ENCODE results near the gene PRX. TPM values are rescaled to one million over a fixed set of nuclear protein-coding genes. Genes with fewer than 3 reads are reported as not detected.

PRX gene
- total and polyA plus RNA-seq, 2 of the 4 experiments (the other 2 are of a cell fraction), result 0.90 to 1.7 TPM

GRCh38 chr19:40398417-40399131 is 14.6 kb downstream of the PRX start:
- Histone ChIP-seq H4K91ac (ENCODE audit: insufficient read depth, low read depth, low read length) (no peak overlapping the region), H4K20me1 (ENCODE audit: insufficient read depth, low read length) (no peaks in the 10 kb centered on the region), H3K23ac (ENCODE audit: low read depth, low read length) (no peak overlapping the region), H3K9me3 (ENCODE audit: control insufficient read depth, insufficient read depth, low read length) (no peaks in the 10 kb centered on the region), H3K9me1 (ENCODE audit: insufficient read depth, low read length) (no peaks in the 10 kb centered on the region), H3K14ac (replicated peaks; ENCODE audit: low read depth, low read length) (no peak overlapping the region), H4K8ac (ENCODE audit: low read depth in 2 of 2, low read length in 2 of 2) (no peak overlapping the region), H2AK5ac (ENCODE audit: low read depth, low read length) (no peak overlapping the region), H2BK20ac (ENCODE audit: low read depth, low read length) (no peak overlapping the region), H3K27me3 (ENCODE audit: control insufficient read depth, insufficient read depth, low read length) (no peaks in the 10 kb centered on the region), H4K5ac (ENCODE audit: low read depth, low read length) (no peak overlapping the region), H3K4me2 (ENCODE audit: low read depth, low read length) (no peak overlapping the region), H3K18ac (ENCODE audit: low read depth, low read length) (no peak overlapping the region), H2BK15ac (ENCODE audit: low read depth, low read length) (no peak overlapping the region; the same call in 2 of the 3 replicates), H2AFZ (replicated peaks; ENCODE audit: low read length, poor library complexity) (peak overlapping the region; percentile 65), H3K4ac (ENCODE audit: low read depth, low read length) (no peak overlapping the region), H2BK120ac (ENCODE audit: low read depth, low read length) (no peak overlapping the region), H3K9ac (ENCODE audit: low read depth, low read length) (no peak overlapping the region), H2AK9ac (replicated peaks; ENCODE audit: low read depth, low read length, poor library complexity) (no peak overlapping the region), H3K36me3 (ENCODE audit: control insufficient read depth, insufficient read depth, low read length) (no peaks in the 10 kb centered on the region), H3K79me1 (ENCODE audit: low read depth in 1 of 2, low read length in 2 of 2) (peaks cover 0 to 10% of the 10 kb centered on the region in 2 experiments; a peak in 1 of 4 replicates), H3K4me3 (ENCODE audit: insufficient read depth, low read depth, low read length) (no peak overlapping the region), H3K27ac (ENCODE audit: insufficient read depth, low read length) (no peak overlapping the region), H3K56ac (ENCODE audit: extremely low read depth, insufficient read depth, low read length) (no peak overlapping the region), H2BK5ac (ENCODE audit: low read depth, low read length, poor library complexity, severe bottlenecking) (no peak overlapping the region), H3K4me1 (ENCODE audit: control insufficient read depth, insufficient read depth, low read length) (no peaks in the 10 kb centered on the region; the same call in 1 of the 2 replicates)
- TF ChIP-seq CEBPB (IDR thresholded peaks at IDR 0.05; ENCODE audit: low read depth, low read length), result no peak
- no peak for TF ChIP-seq USF2 (IDR thresholded peaks at IDR 0.05; ENCODE audit: low read depth, low read length)
- TF ChIP-seq MAZ (IDR thresholded peaks at IDR 0.05; ENCODE audit: borderline replicate concordance, low read depth, low read length), result no peak
- no peak for TF ChIP-seq RFX5 (IDR thresholded peaks at IDR 0.05; ENCODE audit: low read depth, low read length)
- no peak for TF ChIP-seq ELK1 (IDR thresholded peaks at IDR 0.05; ENCODE audit: borderline replicate concordance, low read depth, low read length)
- TF ChIP-seq MAFK (IDR thresholded peaks at IDR 0.05; ENCODE audit: low read depth, low read length), result no peak
- TF ChIP-seq CHD1 (IDR thresholded peaks at IDR 0.05; ENCODE audit: low read depth, low read length), result no peak
- no peak for TF ChIP-seq RAD21 (IDR thresholded peaks at IDR 0.05; ENCODE audit: low read length)
- TF ChIP-seq RCOR1 (IDR thresholded peaks at IDR 0.05; ENCODE audit: insufficient replicate concordance, low read length), result no peak
- no peak for TF ChIP-seq SMC3 (IDR thresholded peaks at IDR 0.05; ENCODE audit: low read depth, low read length)
- TF ChIP-seq POLR2A (IDR thresholded peaks at IDR 0.05; ENCODE audit: low read depth, low read length), result no peak
- no peak for TF ChIP-seq CTCF (conservative IDR thresholded peaks at IDR 0.05; ENCODE audit: low read depth, low read length)
- TF ChIP-seq NFE2L2 (IDR thresholded peaks at IDR 0.05; ENCODE audit: low read depth, low read length), result no peak
- TF ChIP-seq BHLHE40 (IDR thresholded peaks at IDR 0.05; ENCODE audit: low read depth, low read length), result no peak
- no peak for TF ChIP-seq MXI1 (IDR thresholded peaks at IDR 0.05; ENCODE audit: borderline replicate concordance, low read depth, low read length)
- no peak for TF ChIP-seq FOS (IDR thresholded peaks at IDR 0.05; ENCODE audit: low read depth, low read length)
- intact Hi-C loops (cut with micrococcal nuclease) (no loop called here), dilution Hi-C loops (cut with HindIII; ENCODE audit: low sequenced_read_pairs, unreplicated experiment) (no loop called here), in situ Hi-C loops (cut with MboI; ENCODE audit: low sequenced_read_pairs) (no loop called here)
- BruUV-seq (replicated peaks), result no TSS peak
- 51% methylated on average over 36 of the region's 49 CpGs; no CpG with 5 or more reads in 1 of the 2 experiments for WGBS, 2 experiments (ENCODE audit: extremely low coverage in 2 of 2, insufficient read length in 1 of 2)
- ChIA-PET CTCF (no interaction called here), POLR2A (ENCODE audit: unreplicated experiment) (no interaction called here)
- DNase-seq (no peak), ATAC-seq (ENCODE audit: low read depth) (no peak)
